HepG2 (cell line): ENCODE results near the gene NUP214. TPM values are rescaled to one million over a fixed set of nuclear protein-coding genes. Genes with fewer than 3 reads are reported as not detected.

Source experiments
- polyA plus RNA-seq, 8 experiments: library from polyadenylated mRNA; depleted of rRNA in 3 of 8; stranded (reverse) in 7 of 8; unstranded in 1 of 8; fragments of >200 nt; fragmentation: Illumina TruSeq in 4 of 8; extraction: Trizol in 4 of 8; gene quantifications; 2 replicates each; pipeline versions ENCODE4 v1.2.1 to v1.2.3, GENCODE V29; 2011 to 2016; ENCODE audit warnings: low read depth in 4 of 8, missing spikeins in 1 of 8, mixed read lengths in 1 of 8; ENCODE audit not compliant: insufficient read depth in 1 of 8
- small RNA-seq, 3 experiments: library from RNA; depleted of rRNA; stranded (forward); fragments of <200 nt; gene quantifications; one replicate each; pipeline ENCODE3, GENCODE V24; 2012; ENCODE audit warnings: low read depth in 2 of 3, low replicate concordance in 1 of 3; ENCODE audit not compliant: insufficient read length in 3 of 3, insufficient read depth in 2 of 3
- total RNA-seq, 5 experiments: library from RNA; depleted of rRNA; stranded (reverse); fragments of >200 nt; fragmentation: Illumina TruSeq; extraction: Trizol; gene quantifications; 2 replicates each; pipeline ENCODE4 v1.2.3, GENCODE V29; 2016; ENCODE audit warnings: low read depth in 1 of 5

NUP214 gene
- total and polyA plus RNA-seq, 2 of the 13 experiments (the other 11 are each of a cell fraction or from before 2014, with no cell fraction given): 8.4 to 16.0 TPM

Small RNAs within 50 kb of the gene (small RNA-seq; reads per million reads assigned to genes)
- gene RNU6-881P: 0 reads per million in 3 experiments

Other genes starting within 250 kb of the NUP214 start
- not detected in 2 replicates for gene QRFP, start 228.8 kb upstream of the NUP214 start, total RNA-seq (2016; rRNA removed; fragmentation: Illumina TruSeq; extraction: Trizol)
- gene QRFP, start 228.8 kb upstream of the NUP214 start, polyA plus RNA-seq (2011; rRNA removed): not detected in 2 replicates
- 0.89 TPM in 1 of 2 replicates, not detected in the other for gene FIBCD1, start 186.3 kb upstream of the NUP214 start, total RNA-seq (2016; rRNA removed; fragmentation: Illumina TruSeq; extraction: Trizol)
- gene FIBCD1, start 186.3 kb upstream of the NUP214 start, polyA plus RNA-seq (2011; rRNA removed): 0.55 and 1.3 TPM in 2 replicates
- 0.07 TPM in 1 of 2 replicates, not detected in the other for gene LAMC3, start 116.4 kb upstream of the NUP214 start, total RNA-seq (2016; rRNA removed; fragmentation: Illumina TruSeq; extraction: Trizol)
- gene LAMC3, start 116.4 kb upstream of the NUP214 start, polyA plus RNA-seq (2011; rRNA removed): 0.57 TPM in 2 replicates
- 36.5 and 42.7 TPM in 2 replicates for gene AIF1L, start 29.1 kb upstream of the NUP214 start, total RNA-seq (2016; rRNA removed; fragmentation: Illumina TruSeq; extraction: Trizol)
- 12.1 and 12.4 TPM in 2 replicates for gene AIF1L, start 29.1 kb upstream of the NUP214 start, polyA plus RNA-seq (2011; rRNA removed)
- gene FAM78A, start 150.9 kb downstream of the NUP214 start, total RNA-seq (2016; rRNA removed; fragmentation: Illumina TruSeq; extraction: Trizol): 0.14 and 0.18 TPM in 2 replicates
- gene FAM78A, start 150.9 kb downstream of the NUP214 start, polyA plus RNA-seq (2011; rRNA removed): 0.51 and 0.62 TPM in 2 replicates
- gene PLPP7, start 164.1 kb downstream of the NUP214 start, total RNA-seq (2016; rRNA removed; fragmentation: Illumina TruSeq; extraction: Trizol): 0.66 and 1.2 TPM in 2 replicates
- 0.33 and 0.67 TPM in 2 replicates for gene PLPP7, start 164.1 kb downstream of the NUP214 start, polyA plus RNA-seq (2011; rRNA removed)